Activated CD4-positive, alpha-beta T cell treated with anti-CD3 and anti-CD28 coated beads, Interleukin-2, amount 50 U/mL, for 1 hour (primary cell): ENCODE measurements around the gene NCBP2L.

ENCODE experiments used
- DNase-seq: peaks from one replicate; pipeline ENCODE4 v3.0.0-alpha.2; 2020

Gene NCBP2L

DNA sequence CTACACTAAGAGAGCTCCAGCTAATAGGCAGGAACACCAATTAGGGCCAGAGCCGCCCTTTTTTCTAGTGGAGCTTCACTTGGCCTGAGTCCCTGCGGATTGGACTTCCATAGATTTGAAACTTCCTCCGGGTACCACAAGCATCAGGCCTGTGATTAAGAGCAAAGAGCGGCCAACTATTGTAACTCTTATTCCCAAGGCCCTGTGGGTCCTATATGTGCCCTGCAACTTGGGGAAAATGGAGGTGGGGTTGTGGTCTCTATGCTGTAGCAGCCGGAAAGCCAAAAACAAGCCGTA lies at the start of gene NCBP2L:
Gene NCBP2L, plus strand, starts transcription at position 198 of the 297 bp plus-strand sequence. CDS start 16,488 bp downstream, outside the sequence.
- DNase-seq, result no peak

DNA sequence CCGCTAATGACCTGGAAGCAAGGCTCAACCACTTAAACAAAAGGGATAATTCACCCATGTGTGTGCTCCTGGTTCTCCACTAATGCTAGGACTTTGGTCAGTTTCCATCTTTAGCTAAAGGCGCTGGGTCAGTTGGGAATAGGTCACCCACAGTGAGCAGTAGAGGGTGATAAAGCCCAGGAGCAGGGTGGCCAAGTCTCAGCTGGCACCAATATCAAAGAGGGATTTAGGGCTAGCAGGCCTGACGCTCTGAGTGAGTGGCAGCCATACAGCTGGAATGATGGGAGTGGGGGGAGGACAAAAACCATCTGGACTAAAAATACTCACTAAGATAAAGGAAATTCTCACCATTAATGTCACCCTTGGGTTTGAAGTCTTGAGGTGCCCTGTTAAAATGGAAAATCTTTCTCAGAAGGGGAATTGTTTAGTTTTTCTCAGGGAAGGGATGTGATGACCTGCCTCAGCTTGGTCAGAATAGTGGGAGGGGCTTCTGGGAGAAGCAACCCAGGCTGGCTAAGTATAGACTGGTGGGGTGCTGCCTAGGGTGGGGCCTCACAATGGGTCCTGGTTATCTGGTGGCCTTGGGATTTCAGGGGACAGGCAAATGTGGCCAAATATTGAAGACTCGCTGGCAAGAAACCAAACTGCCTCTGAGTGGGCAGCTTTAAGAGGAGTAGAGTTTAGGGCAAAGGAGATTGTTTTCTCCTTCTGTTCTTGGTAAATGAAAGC lies 49.0 kb upstream of the NCBP2L start:
- no peak for DNase-seq

GRCh38 chrX:107729558-107730297 lies 47.8 kb upstream of the NCBP2L start:
- no peak for DNase-seq

DNA sequence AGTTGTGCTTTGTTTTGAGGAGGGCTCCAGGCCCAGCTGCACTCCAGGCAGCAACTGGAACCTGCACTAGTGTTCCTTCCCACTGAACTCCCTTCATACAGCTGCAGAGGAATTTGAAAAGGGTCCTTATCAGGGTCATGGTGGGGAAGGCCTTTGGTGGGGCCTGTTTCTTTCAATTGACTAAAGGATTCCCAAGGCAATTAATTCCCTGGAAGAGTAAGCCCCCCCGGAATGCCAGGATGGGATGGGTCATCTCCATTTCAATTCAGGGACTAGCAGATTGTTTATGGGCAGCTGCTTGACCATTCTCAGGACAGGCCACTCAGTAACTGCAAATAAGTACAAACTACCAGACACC lies 47.3 kb upstream of the NCBP2L start:
- DNase-seq, result no peak

GRCh38 chrX:107730991-107731766 lies 46.4 kb upstream of the NCBP2L start:
- no peak for DNase-seq

DNA sequence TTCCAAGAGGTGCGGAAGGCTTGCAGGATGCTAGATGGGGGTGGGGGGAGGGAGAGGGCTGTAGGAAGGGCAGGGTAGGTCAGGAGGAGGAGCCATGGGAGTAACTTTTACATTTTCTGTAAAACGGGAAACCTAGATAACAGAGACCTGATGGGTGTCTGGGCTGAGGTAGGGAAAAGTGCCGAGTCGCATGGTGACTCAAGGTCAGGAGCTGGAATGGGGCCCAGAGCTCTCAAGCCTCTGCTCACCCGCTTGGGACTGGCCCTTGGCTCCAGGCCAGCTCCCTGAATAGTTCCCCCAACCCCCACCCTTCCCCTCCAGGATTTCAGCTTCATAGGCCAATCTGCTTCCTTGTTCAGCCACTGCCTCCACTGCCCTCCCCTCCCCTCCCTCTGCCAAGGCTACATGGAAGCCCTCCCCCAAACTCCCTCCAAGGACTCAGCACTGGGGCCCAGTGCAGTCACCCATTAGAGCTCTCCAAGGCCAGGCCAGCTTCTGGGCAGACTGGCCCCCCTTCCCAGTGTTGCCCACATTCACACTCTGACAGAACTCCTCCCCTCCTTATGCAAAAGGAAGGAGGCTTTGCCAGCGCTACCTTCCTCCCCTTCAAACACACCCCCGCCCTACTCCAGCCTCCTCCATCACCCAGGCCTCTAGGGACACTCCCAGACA lies 45.6 kb upstream of the NCBP2L start:
- no peak for DNase-seq

GRCh38 chrX:107733686-107734085 lies 43.8 kb upstream of the NCBP2L start:
- DNase-seq, result no peak

- no peak for DNase-seq
Measured at GRCh38 chrX:107734646-107735045, 42.9 kb upstream of the NCBP2L start.

DNA sequence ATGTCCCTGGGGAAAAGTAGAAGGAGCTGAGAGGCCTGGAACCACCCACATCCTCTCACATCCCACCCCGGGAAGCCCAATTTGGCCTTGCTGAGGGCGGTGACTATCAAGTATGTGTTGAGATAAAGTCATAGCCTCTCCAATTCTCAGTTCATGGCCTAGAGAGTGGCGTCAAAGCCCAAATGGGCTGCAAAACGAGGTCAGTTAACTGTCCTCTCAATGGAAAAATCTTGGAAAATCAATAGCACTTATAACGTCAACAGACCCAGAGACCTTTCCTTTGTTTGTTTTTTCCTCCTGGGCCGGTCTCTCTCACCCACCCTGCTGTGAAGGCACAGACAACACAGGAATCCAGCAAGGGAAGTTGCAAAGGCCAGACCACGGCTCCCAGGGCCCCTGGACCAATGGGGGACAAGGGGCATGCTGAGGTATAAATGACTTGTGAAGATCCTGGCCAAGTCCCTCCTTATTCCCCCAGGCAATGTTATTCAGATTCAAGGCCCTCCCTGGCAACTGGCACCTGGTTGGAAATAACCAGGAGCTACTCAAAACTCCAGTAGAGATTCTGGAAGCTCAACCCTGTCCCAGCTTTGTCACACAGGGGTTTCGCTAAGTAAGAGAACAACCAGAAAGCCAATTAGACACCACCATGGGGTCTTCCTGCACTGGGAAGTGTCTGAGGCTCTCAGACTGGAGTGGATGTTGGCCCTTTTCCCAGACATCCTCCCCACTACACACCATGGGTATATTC lies 40.6 kb upstream of the NCBP2L start:
- DNase-seq, result no peak

GRCh38 chrX:107738272-107738671 lies 39.3 kb upstream of the NCBP2L start:
- no peak for DNase-seq

- DNase-seq, result no peak
Measured at GRCh38 chrX:107738768-107739167, 38.8 kb upstream of the NCBP2L start.

DNA sequence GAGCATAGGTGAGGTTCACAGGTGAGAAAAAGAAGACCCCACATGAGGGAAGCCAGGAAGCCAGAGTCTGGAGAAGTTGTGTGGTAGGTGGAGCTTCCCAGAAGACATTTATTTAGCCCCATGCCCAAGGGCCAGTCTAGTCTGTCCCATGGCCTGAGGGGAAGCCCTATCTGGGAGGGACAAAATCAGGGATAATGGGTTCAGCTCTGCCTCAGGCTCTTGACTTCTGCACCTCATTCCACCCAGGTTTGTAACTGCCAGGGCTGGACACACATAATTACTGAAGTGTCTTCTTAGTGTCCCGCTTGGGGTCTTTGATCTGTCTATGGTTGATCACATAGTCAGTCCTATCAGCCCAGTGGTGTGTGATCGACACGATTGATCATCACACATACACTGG lies 38.0 kb upstream of the NCBP2L start:
- no peak for DNase-seq

DNA sequence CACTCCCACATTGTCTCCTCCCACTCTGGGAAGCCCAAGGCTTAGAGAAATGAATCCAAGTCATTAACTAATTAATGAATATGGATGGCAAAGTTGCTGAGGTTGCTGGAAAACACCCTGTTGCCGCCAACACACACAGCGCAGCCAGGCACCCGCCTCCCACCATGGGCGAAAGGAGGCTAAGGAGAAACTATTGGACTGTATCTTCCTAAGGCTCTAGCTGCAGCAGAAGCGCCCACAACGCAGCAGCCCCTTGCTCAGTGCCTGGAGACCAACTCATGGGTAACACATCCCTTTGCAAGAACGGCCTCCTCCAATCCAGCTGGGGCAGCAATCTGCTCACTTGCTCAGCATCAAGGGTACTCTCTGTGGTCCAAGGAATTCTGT lies 36.1 kb upstream of the NCBP2L start:
- no peak for DNase-seq

DNA sequence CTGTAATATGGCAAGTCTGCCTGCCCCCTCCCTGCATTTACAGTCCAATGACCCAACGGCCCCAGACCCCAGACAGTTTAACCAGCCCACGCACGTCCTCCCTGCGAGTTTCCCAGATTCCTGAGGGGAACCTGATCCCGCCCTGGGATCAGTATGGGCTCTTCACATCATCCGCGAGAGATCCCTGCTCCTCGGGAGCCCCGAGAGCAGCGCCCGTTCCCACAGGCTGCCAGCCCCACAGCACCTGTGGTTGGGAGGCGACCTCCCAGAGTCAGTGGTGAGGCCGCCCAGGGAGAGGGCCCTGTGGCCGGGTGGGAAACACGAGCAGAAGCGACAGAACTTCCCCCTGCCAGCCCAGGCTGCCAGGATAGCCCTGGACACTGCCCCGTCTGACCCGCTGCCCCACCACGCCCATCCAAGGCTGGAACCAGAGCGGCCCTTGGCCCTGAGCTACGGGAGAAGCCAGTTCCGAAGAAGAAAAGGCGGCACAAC lies 34.8 kb upstream of the NCBP2L start:
- no peak for DNase-seq

DNA sequence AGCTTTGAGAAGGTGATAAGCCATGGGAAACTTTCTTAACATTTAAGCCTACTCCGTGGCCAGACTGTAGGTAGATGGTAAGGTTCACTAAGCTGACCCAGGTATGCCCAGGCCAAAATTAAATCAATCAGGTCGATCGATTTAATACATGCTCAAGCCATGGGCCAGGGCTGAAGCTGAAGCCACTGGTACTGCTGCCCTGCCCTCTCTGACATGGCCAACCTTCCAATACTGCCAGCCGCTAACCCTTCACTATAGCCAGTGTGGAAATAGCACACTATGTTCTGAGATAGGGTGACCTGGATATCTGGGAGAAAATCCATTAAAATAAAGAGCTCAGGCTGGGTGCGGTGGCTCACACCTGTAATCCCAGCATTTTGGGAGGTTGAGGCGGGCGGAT lies 33.5 kb upstream of the NCBP2L start:
- DNase-seq, result no peak

GRCh38 chrX:107744868-107745267 lies 32.7 kb upstream of the NCBP2L start:
- DNase-seq, result no peak

DNA sequence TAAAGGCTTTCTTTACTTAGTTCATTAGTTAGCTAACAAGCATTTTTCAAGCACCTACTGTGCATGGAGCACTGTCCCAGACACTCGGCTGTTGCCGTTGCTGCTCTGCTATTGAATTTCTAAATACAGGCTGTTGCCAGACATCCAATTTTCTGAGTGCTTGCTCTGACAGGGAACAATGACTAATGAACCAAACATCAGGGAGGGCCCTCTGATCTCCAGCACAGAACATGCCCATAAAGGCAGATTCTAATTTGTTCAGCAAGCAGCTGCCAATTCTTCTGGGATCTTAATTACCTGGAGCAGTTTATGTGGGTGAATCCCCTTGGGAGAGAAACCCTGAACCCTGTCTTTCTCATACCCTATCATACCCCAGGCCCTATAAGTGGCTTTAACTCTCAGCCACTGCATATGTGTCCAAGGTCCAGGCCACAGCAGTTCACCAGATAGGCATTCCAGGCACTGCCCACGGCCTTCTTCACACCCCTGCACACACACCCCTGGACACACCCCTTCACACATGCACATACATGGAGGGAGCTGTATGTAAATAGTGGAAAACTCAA lies 29.9 kb upstream of the NCBP2L start:
- DNase-seq, result no peak

DNA sequence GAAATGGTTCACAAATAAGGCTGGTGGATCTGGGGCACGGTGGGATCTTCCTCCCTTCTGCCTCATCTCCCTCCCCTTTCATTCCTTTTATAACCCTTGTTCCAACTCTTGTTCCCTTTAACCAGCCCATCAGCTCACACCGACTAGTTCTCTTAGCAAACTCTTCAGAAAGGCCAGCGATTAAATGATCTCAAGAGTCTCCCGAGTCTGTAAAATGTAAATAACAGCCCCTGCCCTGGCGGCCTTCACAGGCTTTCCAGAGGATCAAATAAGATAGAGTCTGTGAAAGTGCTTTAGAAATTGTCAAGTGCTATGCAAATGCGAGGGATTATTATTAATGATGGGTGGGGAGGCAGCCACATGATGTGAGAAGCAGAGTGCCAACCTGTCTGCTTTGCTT lies 29.0 kb upstream of the NCBP2L start:
- no peak for DNase-seq

GRCh38 chrX:107750263-107750662 lies 27.3 kb upstream of the NCBP2L start:
- no peak for DNase-seq

GRCh38 chrX:107750861-107751445 lies 26.6 kb upstream of the NCBP2L start:
- DNase-seq, result no peak

DNA sequence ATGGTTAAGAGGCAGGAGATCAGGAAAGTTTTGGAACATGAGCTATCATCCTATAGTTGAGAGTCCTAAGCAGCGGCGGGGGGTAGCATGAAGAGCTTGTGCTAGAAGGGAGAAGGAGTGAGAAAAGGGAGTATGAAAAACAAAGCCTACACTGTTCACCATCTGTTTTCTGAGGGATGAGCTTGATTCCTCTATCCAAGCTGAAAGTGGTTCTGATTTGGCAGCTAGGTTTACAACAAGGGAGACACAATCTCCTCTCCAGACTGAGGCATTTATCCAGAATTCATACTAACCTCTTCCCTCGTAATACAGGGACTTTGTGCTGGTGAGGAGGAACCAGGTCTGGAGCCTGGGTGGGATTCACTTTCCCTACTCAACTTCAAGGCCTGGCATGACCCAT lies 25.5 kb upstream of the NCBP2L start:
- no peak for DNase-seq

DNA sequence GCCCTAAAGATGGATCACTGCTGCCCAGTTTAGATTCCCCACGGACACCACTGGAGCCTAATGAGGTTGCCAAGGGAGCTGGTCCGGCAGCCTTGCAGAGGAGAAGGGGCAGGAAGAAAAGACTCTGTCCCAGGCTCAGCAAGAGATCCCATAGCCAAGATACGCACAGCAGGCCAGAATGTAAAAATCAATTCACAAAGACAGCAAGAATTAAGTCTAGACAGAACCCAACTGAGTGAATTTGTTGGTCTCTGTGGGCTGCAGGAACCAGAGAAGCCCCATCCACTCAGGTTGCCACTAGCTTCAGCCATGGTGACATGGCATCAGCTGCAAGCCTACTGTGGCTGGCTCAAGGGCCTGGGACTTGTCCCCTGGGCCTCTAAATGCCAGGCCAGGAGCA lies 24.8 kb upstream of the NCBP2L start:
- no peak for DNase-seq
